Right lobe of liver (tissue), 6 donors: ENCODE data around the gene GNAI3. TPM values are rescaled to one million over a fixed set of nuclear protein-coding genes. Genes with fewer than 3 reads are reported as not detected.

Source experiments
- ATAC-seq, 4 donors: fragments of 200-7000 bp; cut with Tn5 transposase; one replicate each; pipeline ENCODE4 v1.9.1; 2020; ENCODE audit warnings: mild to moderate bottlenecking in 4 of 4, moderate library complexity in 4 of 4
- DNase-seq, 3 donors: peaks; one replicate each; pipeline ENCODE4 v3.0.0-alpha.2; 2020
- H3K27ac ChIP-seq, 3 donors: fragments of 200-600 bp; one replicate each; pipeline ENCODE4 v1.8.0; 2022
- H3K27me3 ChIP-seq, 2 donors: fragments of 200-600 bp; one replicate each; pipeline ENCODE4 v1.8.0; 2022
- H3K36me3 ChIP-seq, 4 donors: fragments of 200-600 bp; sonication (generic) in 1 of 4; one replicate each; pipeline versions ENCODE4 v1.5.1 to v1.8.0; 2017 to 2022; ENCODE audit warnings: control low read depth in 1 of 4
- H3K4me1 ChIP-seq, 4 donors: fragments of 200-600 bp; sonication (generic) in 1 of 4; one replicate each; pipeline versions ENCODE4 v1.5.1 to v1.8.0; 2017 to 2022; ENCODE audit warnings: control low read depth in 1 of 4
- H3K4me3 ChIP-seq, 3 donors: fragments of 200-600 bp; one replicate each; pipeline ENCODE4 v1.8.0; 2022
- H3K9me3 ChIP-seq, 4 donors: fragments of 200-600 bp; sonication (generic) in 1 of 4; one replicate each; pipeline versions ENCODE4 v1.5.1 to v1.8.0; 2017 to 2022; ENCODE audit warnings: control low read depth in 1 of 4
- CTCF ChIP-seq, 4 donors: fragments of 200-600 bp in 3 of 4; fragments of 450-650 bp in 1 of 4; IDR thresholded peaks; one replicate each; pipeline versions ENCODE4 v1.5.1 to v1.8.0; 2016 to 2022; ENCODE audit warnings: antibody characterized with exemption in 4 of 4, mild to moderate bottlenecking in 2 of 4
- POLR2A ChIP-seq: fragments of 450-650 bp; IDR thresholded peaks from one replicate; pipeline ENCODE4 v1.6.1; 2017; ENCODE audit warnings: antibody characterized with exemption, mild to moderate bottlenecking
- WGBS: methylation state at CpG from one replicate; pipeline ENCODE4 v1.1.6; 2018; ENCODE audit warnings: low coverage, low lambda C conversion rate; ENCODE audit not compliant: insufficient coverage; ENCODE audit errors: missing lambda C conversion rate; 5-methylcytosine and 5-hydroxymethylcytosine counted together
- intact Hi-C, 2 donors: fragments of 100-400 bp; cut with DNase I; formaldehyde crosslinking; loops; one replicate each; pipeline versions ENCODE4 v1.11.2 to v1.14.1; 2022
- total RNA-seq, 6 experiments: library from RNA; depleted of rRNA in 2 of 6; stranded (reverse); fragments of >200 nt in 2 of 6; fragmentation: NEBNext Ultra II Directional in 3 of 6; extraction: Animal tissue kit (Norgen Biotek cat#: 25700) in 3 of 6; gene quantifications; one replicate each; pipeline versions ENCODE4 v1.1.0 to v1.2.4, GENCODE V29; 2016 to 2023
- donor health status: DM: no; HTN: yes; CAD: no.
- donor health status: DM: no; HTN: no; CAD: no.
- donor health status: DM: no; HTN: no; CAD: no.
- donor health status: DM: no; HTN: yes; CAD: no.
- donor health status: DM: no; HTN: yes; CAD: no.

The GNAI3 gene
- total RNA-seq, 6 experiments from 2014 or later, result 2.5 to 4.3 (median 3.3) TPM

DNA sequence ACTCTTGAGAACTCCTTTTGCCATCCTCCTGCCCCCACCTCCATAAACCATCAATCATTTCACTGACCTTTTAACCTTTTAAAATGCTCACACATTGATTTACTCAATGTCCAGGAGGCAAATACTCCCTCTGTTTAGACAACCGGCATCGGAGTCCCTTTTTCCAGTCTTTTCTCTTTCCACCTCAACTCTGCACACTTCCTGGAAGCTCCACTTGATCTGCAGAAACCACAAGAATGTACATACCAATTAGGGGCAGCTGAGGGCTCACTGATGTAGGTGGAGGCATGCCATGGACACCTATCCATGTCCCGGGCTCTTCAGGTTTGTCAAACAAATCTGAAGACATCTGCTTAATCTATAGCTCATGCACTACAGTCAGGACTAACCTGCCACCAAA lies 33.6 kb upstream of the GNAI3 start:
- H3K27me3 ChIP-seq, result no peaks in the 10 kb centered on the region
- no peak overlapping the region for H3K27ac ChIP-seq
- DNase-seq, result no peak
- intact Hi-C loops, result no loop called here
- no peaks in the 10 kb centered on the region for H3K36me3 ChIP-seq
- no peak overlapping the region for H3K4me3 ChIP-seq
- TF ChIP-seq CTCF (IDR thresholded peaks at IDR 0.05) (no peak), POLR2A (no peak)
- WGBS, result 42% methylated on average over 3 of the region's 3 CpGs
- ATAC-seq, result no peak
- no peaks in the 10 kb centered on the region for H3K9me3 ChIP-seq
- H3K4me1 ChIP-seq, result peaks cover 0 to 3% (median 1%) of the 10 kb centered on the region in 4 donors

GRCh38 chr1:109516872-109517271 lies 31.5 kb upstream of the GNAI3 start:
- no peak overlapping the region for H3K4me3 ChIP-seq
- WGBS, result 89% methylated on average over 4 of the region's 5 CpGs
- intact Hi-C loops, result no loop called here
- TF ChIP-seq POLR2A (no peak), CTCF (IDR thresholded peaks at IDR 0.05) (no peak)
- no peaks in the 10 kb centered on the region for H3K36me3 ChIP-seq
- H3K27me3 ChIP-seq, result no peaks in the 10 kb centered on the region
- no peak overlapping the region for H3K27ac ChIP-seq
- no peaks in the 10 kb centered on the region for H3K4me1 ChIP-seq
- DNase-seq (no peak), ATAC-seq (no peak)
- no peaks in the 10 kb centered on the region for H3K9me3 ChIP-seq

- H3K27ac ChIP-seq, result no peak overlapping the region
- WGBS, result 87% methylated on average over 5 of the region's 5 CpGs
These were observed 31.1 kb upstream of the GNAI3 start for GRCh38 chr1:109517337-109517736.

DNA sequence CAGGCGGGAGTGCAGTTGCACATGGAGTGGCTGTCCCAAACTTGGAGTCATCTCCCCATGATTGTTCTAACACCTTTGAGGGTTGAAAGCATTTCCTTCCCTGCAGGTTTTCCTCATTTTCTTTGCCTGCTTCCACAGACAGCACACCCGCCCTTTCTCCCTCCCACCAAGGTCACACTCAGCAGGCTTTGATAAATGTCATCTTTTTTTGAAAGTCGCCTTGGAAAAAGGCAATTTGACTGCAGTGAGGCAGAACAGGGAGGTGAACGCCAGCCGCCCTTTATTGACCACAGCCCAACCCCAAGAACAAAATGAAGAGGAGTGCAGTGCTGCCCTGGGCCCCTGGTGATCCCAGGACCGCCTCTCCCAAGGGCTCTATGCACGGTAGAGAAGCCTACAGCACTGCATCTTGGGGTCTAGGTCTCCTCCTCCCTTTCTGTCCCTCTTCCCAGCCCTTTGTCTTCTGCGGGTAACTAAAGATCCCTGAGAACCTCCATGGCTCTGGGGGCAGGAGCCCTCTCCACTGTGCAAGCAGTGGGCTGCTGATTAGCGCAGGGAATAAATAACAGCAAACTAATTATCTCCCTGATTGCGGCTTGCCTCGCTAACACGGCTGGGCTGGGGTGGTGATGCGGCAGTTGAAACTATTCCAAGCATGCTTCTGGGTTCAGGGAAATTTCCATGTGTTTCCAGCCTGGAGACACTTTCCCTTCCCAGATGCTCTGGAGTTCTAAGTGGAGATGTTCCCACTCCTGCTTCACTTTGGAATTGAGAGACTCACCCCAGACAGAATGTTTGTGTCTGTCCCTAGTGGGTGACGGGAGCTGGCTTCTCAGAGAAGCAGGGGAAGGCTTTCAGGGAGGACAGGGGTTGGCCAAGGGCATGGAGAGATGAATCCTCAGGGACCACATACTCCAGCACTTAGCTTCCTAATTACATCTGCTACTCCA lies 27.1 kb upstream of the GNAI3 start:
- intact Hi-C loops, result no loop called here
- H3K9me3 ChIP-seq, result no peaks in the 10 kb centered on the region
- H3K27me3 ChIP-seq, result no peaks in the 10 kb centered on the region
- no peak for DNase-seq
- WGBS, result 64% methylated on average over 10 of the region's 14 CpGs
- H3K4me3 ChIP-seq, result no peak overlapping the region
- no peak overlapping the region for H3K27ac ChIP-seq
- TF ChIP-seq CTCF (IDR thresholded peaks at IDR 0.05) (no peak), POLR2A (no peak)
- H3K36me3 ChIP-seq, result no peaks in the 10 kb centered on the region
- ATAC-seq, result no peak
- no peaks in the 10 kb centered on the region for H3K4me1 ChIP-seq

More at GRCh38 chr1:109517337-109517736, 31.1 kb upstream of the GNAI3 start:
- ATAC-seq (no peak), DNase-seq (no peak)
- Histone ChIP-seq H3K27me3 (no peaks in the 10 kb centered on the region), H3K4me3 (no peak overlapping the region), H3K36me3 (no peaks in the 10 kb centered on the region), H3K9me3 (no peaks in the 10 kb centered on the region), H3K4me1 (no peaks in the 10 kb centered on the region)
- TF ChIP-seq POLR2A (no peak), CTCF (IDR thresholded peaks at IDR 0.05) (no peak)
- intact Hi-C loops, result no loop called here
